ENCODE data around the gene PRRG2.

- TF ChIP-seq ZNF382 (CRISPR knock-in tag; IDR thresholded peaks at IDR 0.05; ENCODE audit: borderline replicate concordance) (no peak), GTF2F1 (IDR thresholded peaks at IDR 0.05; ENCODE audit: low read length) (no peak), MYC (CRISPR knock-in tag; IDR thresholded peaks at IDR 0.05; ENCODE audit: borderline replicate concordance) (no peak), NBN (conservative IDR thresholded peaks at IDR 0.05) (no peak)
- TF ChIP-seq, protein P1, sequence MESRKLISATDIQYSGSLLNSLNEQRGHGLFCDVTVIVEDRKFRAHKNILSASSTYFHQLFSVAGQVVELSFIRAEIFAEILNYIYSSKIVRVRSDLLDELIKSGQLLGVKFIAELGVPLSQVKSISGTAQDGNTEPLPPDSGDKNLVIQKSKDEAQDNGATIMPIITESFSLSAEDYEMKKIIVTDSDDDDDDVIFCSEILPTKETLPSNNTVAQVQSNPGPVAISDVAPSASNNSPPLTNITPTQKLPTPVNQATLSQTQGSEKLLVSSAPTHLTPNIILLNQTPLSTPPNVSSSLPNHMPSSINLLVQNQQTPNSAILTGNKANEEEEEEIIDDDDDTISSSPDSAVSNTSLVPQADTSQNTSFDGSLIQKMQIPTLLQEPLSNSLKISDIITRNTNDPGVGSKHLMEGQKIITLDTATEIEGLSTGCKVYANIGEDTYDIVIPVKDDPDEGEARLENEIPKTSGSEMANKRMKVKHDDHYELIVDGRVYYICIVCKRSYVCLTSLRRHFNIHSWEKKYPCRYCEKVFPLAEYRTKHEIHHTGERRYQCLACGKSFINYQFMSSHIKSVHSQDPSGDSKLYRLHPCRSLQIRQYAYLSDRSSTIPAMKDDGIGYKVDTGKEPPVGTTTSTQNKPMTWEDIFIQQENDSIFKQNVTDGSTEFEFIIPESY (CRISPR knock-in tag; IDR thresholded peaks at IDR 0.05), result no peak
Observed at GRCh38 chr19:49609499-49610092, 28.5 kb downstream of the PRRG2 start.

All from HepG2 (cell line).